Uterus (tissue), 2 donors: ENCODE data around the gene SLC2A9.

ENCODE experiments used
- CTCF ChIP-seq, 4 experiments: fragments of 200-600 bp in 2 of 4; fragments of 450-650 bp in 2 of 4; sonication (generic) in 2 of 4; IDR thresholded peaks; one replicate each; pipeline ENCODE4 v1.5.1; 2016 to 2019; ENCODE audit warnings: antibody characterized with exemption in 4 of 4, mild to moderate bottlenecking in 2 of 4, moderate library complexity in 1 of 4
- POLR2A ChIP-seq, 2 donors: fragments of 450-650 bp; IDR thresholded peaks; one replicate each; pipeline ENCODE4 v1.6.1; 2016; ENCODE audit warnings: antibody characterized with exemption in 2 of 2, mild to moderate bottlenecking in 1 of 2, moderate library complexity in 1 of 2

- TF ChIP-seq CTCF (IDR thresholded peaks at IDR 0.05) (no peak), POLR2A (IDR thresholded peaks at IDR 0.05) (no peak)
Observed at GRCh38 chr4:9916346-9916745, 105.0 kb downstream of the SLC2A9 start.
